ENCODE measurements around the gene TP73.
"Not testable (repeated sequence)": the region's sequence is repeated elsewhere in the genome, so short reads cannot be mapped to it uniquely, and the experiment has no call there.

Gene TP73

DNA sequence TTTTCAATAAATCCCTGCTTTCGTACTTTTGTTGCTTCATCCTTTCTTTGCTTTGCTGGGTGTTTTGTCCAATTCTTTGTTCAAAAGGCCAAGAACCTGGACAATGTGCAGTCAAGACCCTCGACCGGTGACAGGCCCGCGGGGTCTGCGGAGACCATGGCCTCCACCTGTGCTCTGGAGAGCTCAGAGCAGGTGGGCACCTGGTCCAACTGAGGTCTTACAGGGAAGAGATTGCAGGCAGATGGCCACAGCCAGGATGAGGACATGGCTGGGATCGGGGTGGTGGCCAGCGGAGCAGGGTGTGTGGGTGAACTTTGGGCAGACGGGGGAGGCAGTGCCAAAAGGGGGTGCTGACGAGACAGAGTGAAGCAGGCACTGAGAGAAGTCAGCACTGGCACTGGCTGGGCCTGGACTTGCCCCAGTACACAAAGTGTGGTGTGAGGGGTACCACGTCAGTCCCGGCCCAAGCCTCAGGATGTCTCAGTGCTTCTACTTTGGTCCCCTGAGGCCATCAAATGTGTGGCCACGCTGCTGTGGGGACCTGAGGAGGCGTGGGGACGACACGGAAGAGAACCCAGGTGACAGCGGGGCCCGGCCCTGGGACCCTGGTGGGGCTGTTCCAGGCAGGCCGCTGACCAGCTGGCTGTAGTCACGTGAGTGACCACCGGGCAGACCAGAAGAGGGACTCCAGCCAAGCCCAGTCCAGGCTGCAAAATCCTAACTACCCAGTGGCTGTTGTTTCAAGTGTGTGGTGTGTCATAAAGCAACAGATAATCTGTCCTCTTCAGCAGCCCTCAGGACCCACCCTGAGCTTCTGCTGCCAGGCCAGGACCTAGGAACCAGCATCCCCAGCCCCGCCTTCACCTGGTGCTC lies 89.5 kb downstream of the TP73 start:
- DNase-seq (ENCODE audit: low read depth, low spot score) = no peak

GRCh38 chr1:3742439-3743298 lies 90.4 kb downstream of the TP73 start:
- no peak for DNase-seq (ENCODE audit: low read depth, low spot score)

GRCh38 chr1:3743421-3743820 lies 91.1 kb downstream of the TP73 start:
- DNase-seq (ENCODE audit: low read depth, low spot score) = no peak

GRCh38 chr1:3743826-3744225 lies 91.5 kb downstream of the TP73 start:
- DNase-seq (ENCODE audit: low read depth, low spot score) = no peak

DNA sequence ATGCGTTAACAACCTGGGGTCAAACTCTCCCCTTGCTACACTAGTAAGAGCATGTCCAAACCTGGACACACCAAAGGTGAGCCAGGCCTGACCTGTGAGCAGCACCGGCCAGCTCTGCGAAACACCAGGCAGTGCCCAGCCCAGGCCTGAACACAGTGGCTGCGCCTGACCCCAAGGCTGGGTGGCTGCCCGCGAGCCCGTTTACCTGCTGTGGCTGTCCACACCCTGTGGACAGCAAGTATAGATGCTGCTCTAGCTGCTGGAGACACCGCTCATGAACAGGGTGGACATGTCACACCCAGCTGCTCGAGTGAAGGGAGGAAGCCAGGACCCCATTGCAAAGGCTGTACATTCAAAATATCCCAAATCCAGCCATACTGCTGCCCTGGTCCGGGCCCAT lies 92.3 kb downstream of the TP73 start:
- no peak for DNase-seq (ENCODE audit: low read depth, low spot score)

- DNase-seq (ENCODE audit: low read depth, low spot score) = no peak
These were observed 92.8 kb downstream of the TP73 start for GRCh38 chr1:3745071-3745470.

DNA sequence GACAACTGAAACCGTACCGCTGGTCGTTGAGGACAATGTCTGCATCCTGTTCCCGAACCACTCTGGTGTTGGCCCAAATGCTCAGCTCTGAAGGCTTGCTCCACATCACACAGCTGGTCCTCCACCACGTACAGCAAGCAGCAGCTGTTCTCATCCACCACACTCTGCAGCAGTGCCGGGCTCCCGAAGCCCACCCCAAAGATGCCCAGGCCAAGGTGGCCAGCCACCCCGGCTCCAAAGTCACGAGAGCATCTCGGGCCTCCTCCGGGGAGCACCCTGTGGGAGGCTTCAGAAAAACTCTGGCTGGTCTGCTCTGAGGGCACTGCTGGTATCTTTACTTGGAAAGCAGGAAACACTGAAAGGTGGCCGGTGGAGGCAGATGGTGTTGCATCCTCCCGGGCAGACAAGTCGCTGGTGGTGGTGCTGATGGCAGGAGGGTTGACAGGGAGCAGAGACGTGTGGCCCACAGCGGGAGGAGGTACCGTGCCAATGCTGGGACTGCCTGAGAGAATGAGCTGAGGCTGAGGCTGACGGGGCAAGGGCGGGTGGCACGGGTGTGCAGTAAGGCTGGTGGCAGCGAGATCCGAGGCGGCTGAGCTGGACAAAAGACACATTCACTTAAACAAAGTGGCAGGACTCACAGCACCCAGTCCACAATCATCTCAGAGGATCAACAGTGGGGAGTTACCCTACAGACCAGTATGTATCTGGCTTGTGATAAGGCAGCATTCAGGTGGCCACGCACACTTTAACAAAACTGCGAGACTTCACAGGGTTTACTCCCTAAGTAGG lies 93.5 kb downstream of the TP73 start:
- DNase-seq (ENCODE audit: low read depth, low spot score) = no peak

- DNase-seq (ENCODE audit: low read depth, low spot score) = peak; percentile 47
These were observed 94.1 kb downstream of the TP73 start for GRCh38 chr1:3746389-3746829.

- DNase-seq (ENCODE audit: low read depth, low spot score) = peak; percentile 83
These were observed 94.7 kb downstream of the TP73 start for GRCh38 chr1:3746830-3747521.

- no peak for DNase-seq (ENCODE audit: low read depth, low spot score)
These were observed 95.2 kb downstream of the TP73 start for GRCh38 chr1:3747522-3747848.

DNA sequence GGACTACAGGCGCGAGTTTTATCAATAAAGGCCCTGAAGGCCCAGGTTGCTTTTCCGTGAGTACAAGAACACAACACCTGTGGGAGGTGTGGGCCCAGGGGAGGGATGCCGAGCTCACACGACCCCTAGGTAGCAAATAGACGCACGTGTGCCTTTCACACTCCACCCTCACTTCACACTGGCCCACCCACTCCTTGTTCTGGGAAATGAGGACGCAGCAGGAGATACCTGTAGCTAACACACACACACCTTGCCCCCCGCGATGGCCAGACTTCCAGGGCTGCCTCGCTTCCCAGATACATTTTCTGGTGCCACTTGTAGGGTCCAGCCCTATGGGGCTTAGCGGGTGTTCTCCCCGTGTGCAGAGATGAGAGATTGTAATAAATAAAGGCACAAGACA lies 95.6 kb downstream of the TP73 start:
- DNase-seq (ENCODE audit: low read depth, low spot score) = no peak

GRCh38 chr1:3748316-3748900 lies 96.1 kb downstream of the TP73 start:
- not testable (repeated sequence) for DNase-seq (ENCODE audit: low read depth, low spot score)

- no peak for DNase-seq (ENCODE audit: low read depth, low spot score)
These were observed 97.2 kb downstream of the TP73 start for GRCh38 chr1:3749512-3749911.

- DNase-seq (ENCODE audit: low read depth, low spot score) = no peak
These were observed 98.4 kb downstream of the TP73 start for GRCh38 chr1:3750741-3751140.

DNA sequence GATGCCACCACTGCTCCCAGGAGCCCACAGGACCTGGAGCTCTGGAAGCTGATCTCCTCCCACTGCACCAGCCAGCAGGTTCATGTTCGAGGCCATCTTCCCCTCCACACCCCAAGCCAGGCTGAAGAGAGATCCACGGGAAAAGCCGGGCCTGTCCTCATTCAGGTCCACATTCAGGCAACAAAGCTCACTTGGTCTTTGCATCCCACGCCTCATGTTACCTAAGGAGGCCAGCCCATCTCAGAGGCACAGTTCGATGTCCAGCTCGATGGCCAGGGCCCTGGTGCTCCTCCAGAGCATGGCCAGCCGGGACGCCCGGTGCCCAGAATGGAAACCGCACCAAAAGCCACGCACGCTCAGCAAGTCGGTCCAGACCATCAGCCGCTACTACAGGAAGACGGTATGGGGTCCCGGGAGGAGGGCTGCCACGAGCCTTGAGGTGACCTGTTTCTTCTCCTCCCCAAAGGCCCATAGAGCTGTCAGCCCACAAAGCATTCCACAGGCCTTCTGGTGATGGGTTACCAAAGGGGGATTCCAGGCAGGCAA lies 100.2 kb downstream of the TP73 start, which contains the start of gene CCDC27:
Gene CCDC27 (plus strand): TSS at position 51 of the 546 bp plus-strand sequence. CDS start 32 bp downstream, at position 83.
- no peak for DNase-seq (ENCODE audit: low read depth, low spot score)

- no peak for DNase-seq (ENCODE audit: low read depth, low spot score)
These were observed 101.5 kb downstream of the TP73 start for GRCh38 chr1:3753656-3754454.

- DNase-seq (ENCODE audit: low read depth, low spot score) = no peak
These were observed 104.1 kb downstream of the TP73 start for GRCh38 chr1:3756394-3756793.

DNA sequence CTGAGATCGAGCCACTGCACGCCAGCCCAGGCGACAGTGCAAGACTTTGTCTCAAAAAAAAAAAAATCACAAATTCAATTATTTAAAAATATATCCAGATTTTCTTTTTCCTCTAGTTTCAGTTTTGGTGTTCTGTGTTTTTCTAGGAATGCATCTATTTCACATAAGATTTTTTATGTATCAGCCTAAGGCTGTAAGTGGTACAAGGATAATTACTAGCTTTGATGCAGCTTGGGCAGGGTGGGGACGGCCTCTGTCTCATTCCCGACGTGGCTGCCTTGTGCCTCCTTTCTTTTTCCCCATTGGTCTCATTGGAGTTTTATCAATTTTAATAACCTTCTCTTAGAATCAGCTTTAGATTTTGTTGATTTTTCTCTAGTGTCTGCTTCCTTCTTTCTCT lies 106.8 kb downstream of the TP73 start:
- no peak for DNase-seq (ENCODE audit: low read depth, low spot score)

- no peak for DNase-seq (ENCODE audit: low read depth, low spot score)
These were observed 107.5 kb downstream of the TP73 start for GRCh38 chr1:3759796-3760195.

Data from ELF-1 (cell line).